Stimulated activated naive CD8-positive, alpha-beta T cell treated with anti-CD3 and anti-CD28 coated beads, Interleukin-15, Interleukin-2, amounts not matched to agents 100 U/mL and 50 U/mL, for 24 hours (primary cell): Measurements from ENCODE around the gene EMP1.

ENCODE experiments used
- ATAC-seq: fragments of 150-1000 bp; cut with Tn5 transposase; one replicate; pipeline ENCODE4 v1.10.0; 2021
- DNase-seq: peaks from one replicate; pipeline ENCODE4 v3.0.0; 2021

EMP1 gene

DNA sequence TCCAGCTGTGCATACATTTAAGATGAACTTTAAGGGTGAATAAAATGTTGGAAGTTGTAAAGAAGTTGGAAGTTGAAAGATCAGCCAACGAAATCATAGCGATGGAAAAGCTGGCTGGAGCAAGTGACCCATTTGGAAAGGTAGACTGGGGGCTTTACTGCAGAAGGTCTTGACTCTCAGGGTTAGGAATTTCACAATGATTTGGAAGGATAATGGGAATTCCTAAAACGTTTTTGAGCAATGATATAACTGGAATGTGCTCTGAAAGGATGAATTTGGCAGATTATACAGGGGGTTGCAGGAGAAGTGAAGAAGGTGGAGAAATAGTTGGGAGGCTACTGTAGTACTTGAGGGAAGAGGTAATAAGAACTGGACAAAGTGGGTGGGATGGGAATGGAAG is 27.4 kb downstream of the EMP1 start:
- ATAC-seq (no peak), DNase-seq (no peak)

DNA sequence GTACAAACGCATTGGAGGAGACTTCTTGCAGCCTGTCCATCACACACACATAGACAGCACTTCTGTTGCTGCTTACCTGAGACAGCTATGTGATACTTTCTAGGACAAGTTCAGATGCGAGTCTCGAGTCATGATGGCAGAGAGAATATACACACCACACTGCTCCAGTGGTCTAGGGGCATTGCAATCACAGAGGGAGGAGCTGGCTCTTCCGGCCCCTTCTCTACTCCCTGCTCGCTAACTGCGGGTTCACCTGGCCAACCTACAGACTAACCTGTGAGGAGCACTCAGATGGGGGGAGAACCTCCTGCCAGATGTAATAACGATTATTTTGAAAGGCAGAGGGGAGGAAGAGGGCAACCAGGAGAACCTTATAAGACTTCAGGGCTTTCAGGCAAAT is 30.7 kb downstream of the EMP1 start:
- ATAC-seq: no peak
- no peak for DNase-seq

DNA sequence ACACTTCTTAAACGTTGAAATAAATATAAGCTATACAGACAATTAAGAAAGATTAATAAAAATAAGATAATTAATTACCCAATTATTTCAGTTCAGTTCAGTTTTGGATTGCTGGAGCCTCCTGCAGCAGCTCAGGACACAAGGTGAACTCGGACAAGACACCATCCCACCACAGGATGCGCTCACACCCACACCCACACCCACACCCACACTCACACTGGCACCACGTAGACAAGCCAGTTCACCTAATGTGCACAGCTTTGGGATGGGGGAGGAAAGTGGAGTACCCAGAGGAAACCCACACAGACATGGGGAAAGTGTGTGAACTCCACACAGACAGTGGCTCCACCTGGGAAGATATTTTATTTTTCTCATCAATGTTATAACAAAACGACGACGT is 32.1 kb downstream of the EMP1 start:
- DNase-seq: no peak
- ATAC-seq: no peak

DNA sequence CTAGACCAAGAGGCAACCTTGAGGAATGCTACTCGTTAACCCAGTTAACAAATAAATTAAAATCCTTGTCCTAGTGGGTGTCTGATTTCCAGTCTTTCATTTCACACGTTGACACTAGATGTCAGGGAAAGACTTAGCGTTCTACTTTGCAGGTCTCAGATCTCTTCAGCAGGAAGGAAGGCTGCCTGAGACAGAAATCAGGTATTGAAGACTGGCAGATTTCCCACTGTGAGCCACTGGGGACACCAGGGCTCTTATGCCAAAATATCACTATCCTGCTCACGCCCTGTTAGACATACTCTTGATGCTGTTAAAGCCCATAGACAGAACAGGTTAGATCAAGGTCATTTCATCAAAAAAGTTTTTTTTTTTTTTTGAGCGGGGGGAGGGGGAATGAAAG is 33.0 kb downstream of the EMP1 start:
- DNase-seq (no peak), ATAC-seq (no peak)

DNA sequence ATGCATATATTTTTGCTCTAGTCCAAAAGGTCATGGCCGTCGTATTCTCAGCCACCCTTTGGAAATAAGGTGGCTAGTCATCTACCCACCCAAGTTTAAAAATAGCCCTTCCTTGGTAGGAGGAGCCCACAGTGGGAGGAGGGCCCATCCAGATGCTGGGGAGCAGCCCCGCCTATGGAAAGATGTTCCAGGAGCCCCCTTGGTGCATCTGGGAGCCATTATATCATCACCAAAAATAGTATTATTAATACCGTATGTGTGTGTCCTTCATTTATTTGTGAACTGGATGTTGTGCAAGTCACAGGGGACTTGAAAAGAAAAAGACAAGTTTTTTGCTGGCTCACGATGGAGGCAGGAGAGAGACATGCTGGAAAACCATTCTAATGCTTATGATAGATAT is 34.0 kb downstream of the EMP1 start:
- ATAC-seq: no peak
- DNase-seq: no peak

DNA sequence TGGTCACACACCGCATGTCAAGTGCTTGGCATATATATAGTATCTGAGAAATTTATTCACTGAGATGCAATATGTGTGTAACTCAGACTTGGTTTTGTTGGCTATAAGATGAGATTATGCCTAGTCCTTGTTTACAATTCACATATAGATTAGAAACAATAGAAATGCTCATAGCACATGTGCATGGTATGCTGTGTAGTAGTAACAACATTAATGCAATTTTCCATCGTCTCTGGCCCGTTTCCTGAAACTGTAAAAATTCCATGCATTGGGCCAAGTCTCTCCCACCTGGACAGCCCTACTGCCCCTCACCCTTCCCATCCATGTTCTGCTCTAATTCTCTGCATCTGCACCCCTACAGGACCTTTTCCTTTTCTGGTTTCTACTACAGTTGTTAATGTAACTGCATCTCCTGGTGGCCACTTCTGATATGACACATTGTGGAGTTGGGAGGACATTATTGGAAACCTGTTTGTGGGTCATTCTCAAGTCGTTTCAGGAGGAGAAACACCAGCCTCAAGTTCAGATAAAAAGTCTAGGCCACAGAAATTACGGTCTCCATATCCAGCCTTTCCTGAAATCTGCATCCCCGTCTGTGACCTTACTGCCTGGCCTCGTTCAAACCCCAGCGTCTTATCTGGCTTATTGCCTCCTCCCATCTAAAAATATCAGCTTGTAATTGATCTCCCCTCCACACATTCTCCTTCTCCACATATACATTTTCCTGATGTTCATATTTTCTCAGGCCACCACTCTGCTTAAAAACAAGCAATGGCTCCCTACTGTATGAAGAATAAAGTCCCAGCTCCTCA is 37.5 kb downstream of the EMP1 start:
- ATAC-seq: no peak
- peak; percentile 16 for DNase-seq

DNA sequence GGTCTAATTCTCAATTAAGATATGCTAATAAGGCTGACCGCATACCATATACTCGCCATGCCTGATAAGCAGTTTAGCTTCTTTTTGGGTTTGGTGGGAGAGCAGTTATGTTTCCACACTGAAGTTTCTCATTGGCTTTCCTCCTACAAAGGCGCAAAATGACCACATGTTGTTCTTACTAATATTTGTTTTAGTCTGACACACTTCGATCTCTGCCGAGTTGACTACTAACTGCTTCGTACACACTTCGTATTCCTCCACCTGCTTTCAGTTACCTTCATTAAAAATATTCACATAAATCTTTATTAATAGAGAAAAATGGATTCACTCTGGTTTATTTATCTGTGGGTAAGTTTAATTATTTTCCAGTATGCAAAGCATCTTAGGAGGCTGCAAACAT is 41.7 kb downstream of the EMP1 start:
- no peak for ATAC-seq
- DNase-seq: no peak

DNA sequence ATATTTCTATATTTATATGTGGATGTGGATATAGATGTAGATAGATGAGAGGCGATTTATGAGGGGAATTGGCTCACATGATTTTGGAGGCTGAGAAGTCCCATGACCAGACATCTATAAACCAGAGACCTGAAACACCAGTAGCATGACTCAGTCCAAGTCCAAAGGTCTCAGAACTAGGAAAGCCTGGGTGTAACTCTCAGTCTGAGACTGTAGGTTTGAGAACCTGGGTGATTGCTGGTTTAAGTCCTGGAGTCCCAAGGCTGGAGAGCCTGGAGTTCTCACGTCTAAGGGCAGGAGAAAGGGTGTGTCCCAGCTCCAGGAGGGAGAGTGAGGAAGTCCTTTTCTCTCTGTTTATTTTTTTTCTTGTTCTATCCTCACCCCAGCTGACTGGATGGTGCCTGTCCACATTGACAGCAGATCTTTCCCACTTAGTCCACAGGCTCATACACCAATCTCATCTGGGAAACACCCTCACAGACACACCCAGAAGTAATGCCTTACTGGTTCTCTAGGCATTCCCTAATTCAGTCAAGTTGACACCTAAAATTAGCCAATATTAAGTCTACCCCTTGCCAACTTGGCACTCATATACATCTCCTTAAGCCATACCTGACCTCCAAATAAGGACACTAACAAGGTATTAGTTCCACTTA is 45.4 kb downstream of the EMP1 start:
- ATAC-seq: no peak
- no peak for DNase-seq

DNA sequence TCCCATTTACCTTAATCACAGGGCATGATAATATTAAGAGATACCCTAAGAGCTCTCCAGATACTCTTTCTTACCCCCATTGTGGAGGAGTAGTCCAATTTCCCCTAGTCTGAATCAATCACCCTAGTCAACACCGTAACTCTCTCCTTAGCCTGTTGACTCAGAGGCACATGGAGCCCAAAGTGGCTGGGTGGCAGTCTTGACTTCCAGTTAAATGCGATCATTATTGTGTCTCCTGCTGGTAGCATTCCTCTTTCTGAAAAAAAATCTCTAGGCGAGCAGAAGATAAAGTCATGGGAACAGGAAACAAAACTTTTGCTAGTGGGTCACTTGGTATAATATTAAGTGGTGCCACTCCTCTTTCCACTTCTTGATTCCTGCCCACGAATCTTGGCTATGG is 46.4 kb downstream of the EMP1 start:
- ATAC-seq (no peak), DNase-seq (no peak)

DNA sequence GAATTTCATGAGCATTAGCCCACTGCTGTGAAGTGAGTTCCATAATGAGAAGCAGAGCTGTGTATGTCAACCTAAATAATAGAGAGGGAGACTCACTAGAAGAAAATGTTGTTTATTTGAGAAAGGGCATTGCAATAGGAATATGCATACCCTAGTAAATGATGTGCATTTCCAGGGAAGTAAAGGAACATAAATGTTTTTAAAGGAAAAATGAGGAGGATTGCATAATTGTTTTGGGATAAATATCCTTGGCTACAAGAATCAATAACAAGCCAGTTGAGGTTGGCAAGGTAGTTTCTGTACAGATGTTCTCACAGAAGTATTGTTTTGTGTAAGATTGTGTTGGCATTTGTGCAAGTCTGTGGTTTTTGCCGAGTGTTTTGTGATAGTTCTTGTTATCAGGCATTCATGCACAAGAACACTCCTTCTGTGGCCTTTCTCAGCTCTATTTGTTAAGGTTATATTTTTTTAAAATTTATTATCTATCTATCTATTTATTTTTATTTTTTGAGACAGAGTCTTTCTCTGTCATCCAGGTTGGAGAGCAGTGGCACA is 47.1 kb downstream of the EMP1 start:
- ATAC-seq (no peak), DNase-seq (no peak)

DNA sequence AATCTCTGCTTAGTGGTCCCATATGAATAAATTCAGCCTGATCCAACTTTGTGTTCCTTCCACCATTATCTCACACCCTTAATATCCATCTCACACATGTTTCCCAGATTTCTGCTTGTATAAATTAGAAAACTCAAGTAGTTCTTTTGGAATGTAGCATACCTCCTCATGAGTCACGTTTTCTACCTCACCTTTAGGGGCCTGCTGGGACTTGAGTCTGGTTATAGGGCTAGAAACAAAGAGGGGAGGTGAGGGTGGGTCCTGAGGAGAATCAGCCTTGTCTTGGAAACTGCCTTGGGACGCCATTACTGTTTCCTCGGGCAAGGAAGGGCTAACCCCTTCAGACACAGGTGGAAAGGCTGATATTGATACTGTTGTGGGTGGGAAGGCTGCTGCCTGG is 51.1 kb downstream of the EMP1 start:
- no peak for DNase-seq
- no peak for ATAC-seq

DNA sequence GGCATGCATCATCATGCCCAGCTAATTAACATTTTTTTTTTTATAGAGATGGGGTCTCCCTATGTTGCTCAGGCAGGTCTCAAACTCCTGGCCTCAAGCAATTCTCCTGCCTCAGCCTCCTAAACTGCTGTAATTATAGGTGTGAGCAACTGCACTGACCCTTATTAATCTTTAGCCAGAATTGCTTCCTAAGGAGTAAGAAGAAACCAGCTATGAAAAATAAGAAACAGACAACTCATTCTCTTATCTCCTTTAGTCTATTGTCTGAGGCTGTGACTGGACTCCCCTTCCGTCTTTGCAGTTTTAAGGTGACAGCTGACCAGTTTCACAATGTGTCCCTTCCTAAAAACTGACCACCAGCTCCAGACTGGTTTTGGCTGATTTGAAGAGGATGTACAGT is 52.4 kb downstream of the EMP1 start:
- no peak for ATAC-seq
- DNase-seq: no peak

DNA sequence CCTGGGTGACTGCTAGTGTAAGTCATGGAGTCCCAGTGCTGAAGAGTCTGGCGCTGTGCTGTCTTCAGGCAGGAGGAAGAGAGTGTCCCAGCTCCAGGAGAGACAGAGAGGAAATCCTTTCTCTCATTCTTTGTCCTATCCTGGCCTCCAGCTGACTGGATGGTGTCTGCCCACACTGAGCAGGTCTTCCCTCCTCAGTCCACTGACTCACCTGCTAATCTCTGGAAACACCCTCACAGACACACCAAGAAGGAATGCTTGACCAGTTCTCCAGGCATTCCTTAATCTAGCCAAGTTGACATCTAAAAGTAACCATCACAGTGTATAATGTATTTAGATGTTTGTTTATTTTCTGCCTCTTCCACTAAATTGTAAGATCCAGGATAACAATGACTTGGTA is 53.9 kb downstream of the EMP1 start:
- ATAC-seq (no peak), DNase-seq (no peak)

DNA sequence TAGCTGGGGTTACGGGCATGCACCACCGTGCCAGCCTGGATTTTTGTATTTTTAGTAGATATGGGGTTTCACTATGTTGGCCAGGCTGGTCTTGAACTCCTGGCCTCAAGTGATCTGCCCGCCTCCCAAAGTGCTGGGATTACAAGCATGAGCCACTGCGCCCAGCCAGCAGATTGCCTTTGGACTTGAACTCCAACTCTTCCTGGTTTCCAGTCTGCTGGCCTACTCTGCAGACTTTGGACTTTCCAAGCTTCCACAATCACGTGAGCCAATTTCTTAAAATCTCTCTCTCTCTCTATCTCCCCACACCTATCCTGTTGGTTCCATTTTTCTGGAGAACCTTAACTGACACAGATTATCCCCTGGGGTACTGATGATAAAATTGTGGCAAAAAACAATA is 55.0 kb downstream of the EMP1 start:
- DNase-seq (no peak), ATAC-seq (no peak)

DNA sequence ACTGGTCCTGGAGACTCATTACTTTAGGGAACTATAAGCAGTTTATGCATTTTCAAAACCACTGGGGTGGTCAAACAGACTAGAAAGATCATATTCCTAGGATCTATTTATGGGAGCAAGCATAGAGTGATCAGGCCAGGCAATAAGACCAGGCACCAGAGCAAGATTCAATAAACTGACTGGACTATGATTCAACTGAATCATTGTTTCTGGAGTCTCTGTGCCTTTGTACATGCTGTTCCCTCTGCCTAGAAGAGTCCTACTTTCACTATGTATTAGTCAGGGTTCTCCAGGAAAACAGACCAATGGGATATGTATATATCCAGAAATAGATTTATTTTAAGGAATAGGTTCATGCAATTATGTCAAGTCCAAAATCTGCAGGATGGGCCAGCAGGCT is 55.5 kb downstream of the EMP1 start:
- DNase-seq (no peak), ATAC-seq (no peak)

DNA sequence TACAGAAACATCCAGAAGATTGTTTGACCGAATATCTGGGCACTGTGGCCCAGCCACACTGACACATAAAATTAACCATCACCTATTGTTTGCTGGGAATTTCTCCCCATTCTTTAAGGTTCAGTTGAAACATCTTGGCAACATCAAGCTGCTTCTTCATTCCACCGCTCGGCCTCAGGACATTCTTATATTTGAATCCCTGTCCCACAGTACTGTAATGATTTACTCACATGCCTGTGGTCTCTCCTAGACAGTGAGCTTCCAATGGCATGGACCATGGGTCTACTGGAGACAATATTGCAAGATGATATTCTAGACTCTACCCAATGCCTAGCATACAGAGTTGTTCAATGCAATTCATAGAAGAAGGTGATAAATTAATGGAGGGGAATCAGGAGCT is 56.1 kb downstream of the EMP1 start:
- DNase-seq (no peak), ATAC-seq (no peak)

DNA sequence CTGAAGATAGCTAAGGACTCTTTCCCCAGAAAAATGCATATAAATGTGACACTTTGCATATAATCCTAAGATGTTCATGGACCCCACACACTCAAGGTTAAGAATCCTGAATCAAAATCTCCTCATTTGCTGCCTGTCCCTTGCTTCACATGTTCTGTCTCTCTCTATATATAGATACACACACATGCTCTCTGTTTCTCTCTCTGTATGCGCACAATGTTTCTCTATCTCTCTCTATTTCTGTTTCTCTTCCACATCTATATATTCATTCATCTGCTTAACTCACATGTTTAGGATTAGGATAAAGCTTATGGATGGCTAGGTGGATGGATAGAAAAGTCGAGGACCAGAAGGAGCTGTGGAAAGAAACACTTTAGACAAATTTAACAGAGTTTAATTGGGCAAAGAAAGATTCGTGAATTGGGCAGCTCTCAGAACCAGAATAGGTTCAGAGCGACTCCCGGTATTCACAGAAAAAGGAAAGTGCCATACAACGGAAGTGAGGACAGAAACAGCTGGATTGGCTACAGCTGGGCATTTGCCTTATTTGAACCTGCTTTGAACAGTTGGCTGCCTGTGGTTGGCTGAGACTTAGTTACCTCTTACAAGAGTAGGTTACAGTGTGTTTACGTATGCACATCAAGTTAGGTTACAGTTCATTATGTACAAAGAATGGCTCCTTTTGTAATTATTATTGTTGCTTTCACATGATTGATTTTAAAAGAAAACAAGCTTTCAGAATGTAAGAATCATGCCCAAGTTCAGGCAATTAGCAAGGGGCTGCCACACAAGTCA is 57.6 kb downstream of the EMP1 start:
- DNase-seq (no peak), ATAC-seq (no peak)

DNA sequence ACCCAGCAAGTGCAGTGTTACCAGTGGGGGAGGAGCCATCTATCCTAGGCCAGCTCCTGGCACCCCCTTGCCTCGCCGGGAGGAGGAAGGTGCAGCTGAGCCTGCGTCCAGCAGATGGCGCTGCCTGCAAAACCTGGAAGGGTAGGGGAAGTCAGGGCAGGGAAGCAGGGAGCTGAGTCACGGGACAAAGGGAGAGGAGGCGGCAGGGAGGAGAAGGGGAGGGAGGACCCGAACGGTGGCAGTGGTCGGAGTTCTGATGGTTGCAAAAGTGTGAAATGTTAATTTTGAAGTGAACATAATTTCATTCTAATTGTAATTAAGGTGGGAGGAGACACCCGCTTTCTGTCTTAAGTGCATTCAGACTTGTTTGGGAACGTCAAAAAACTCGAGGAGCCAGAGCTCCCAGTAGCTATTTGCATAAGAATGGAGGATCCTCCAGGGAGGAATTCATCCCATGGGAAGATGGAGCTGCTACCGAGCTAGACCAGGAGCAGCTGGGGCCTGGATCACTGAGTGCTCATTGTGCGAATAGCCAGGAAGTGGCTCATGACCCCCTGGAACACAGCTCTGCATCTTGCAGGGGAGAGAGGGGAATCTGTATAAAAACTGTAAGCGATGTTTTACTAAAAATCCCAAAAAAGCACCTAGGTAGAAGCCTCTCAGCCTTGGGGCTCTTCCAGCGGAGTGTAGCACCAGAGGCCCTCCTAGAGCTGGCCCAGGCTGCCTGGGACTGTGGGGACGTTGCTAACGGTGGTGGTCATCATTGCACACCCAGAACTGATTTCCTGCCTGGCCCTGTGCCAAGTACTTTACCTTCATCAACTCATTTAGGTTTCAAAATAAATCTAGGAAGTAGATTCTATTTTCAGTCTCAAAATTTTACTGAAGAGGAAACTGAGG is 59.5 kb downstream of the EMP1 start:
- peak; percentile 98 for ATAC-seq
- peak; percentile 90 for DNase-seq

DNA sequence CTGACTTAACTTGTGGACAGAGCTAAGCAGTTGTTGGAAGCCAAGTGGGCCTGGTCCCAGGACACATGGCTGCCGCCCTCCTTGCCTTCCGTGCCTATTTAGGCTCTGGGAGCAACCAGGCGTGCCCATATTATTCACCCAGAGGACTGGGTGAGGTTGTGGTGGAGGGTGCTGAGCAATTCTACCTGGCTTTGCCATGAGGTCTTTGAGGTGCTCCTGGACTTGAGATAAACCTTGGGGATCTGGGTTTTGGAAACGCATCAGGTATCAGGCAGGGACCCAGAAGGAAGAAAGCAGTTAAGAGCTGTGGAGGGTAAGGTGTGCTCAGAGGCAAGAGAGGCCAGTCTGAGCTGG is 60.1 kb downstream of the EMP1 start:
- no peak for ATAC-seq
- DNase-seq: no peak

DNA sequence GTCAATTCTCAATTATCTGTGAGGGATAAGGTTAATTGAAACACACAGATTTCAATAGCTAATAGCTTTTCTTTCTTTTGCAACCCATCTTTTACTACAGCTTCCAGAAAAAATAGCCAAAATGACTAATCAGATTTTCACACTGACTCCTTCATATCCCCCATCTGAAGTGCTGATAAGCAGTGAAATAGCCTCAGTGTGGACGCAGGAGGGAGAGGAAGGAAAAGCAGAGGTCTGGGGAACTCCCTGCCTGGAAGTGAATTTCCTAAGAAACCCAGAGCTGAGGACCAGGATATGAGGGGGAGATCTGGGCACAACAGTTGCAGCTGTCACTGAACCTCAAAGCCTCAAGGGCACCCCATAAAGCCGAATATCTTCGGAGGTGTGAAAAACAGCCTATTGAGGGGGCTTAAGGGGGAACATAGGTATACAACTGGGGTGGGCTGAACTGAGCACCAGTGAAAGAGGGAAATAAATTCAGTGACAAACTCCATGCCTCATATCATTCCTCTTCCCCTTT is 60.9 kb downstream of the EMP1 start:
- DNase-seq (no peak), ATAC-seq (no peak)

DNA sequence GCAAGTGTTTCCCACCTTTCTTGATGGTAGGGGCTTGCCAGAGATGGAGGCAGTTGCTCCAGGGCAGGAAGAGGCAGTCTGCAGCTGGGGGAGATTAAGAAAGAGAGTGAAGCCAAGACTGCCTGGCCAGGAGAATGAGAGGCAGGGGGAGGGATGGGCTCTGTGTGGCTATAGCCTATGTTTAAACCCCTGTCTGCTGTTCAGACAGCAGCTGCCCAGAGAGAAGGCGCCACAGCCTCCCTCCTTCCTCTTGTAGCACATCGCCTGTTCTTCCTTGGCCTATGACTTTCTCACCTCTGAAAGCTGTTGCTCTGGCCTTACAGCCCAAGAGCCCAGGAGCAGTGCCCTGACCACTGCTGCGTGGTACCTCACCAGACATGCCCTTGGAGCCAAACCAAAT is 61.7 kb downstream of the EMP1 start:
- ATAC-seq (no peak), DNase-seq (no peak)

DNA sequence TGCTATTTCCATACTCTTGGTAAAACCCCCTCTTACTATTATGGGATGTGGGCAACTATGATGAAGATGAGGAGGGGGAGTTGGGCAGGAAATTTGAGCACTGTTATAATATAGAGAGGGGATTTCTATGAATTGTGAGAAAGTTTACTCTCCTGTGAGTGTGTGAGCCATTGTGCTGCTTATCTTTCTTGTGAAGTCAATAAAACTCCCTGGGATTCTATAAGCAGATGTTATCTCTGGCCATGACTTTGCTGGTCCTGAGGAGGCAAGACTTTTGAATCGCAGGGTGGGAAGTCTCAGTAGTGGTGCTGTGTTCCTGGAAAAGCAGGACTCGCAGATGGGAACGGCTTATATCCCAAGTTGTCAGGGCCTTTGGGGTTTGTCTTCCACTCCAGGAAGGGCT is 62.2 kb downstream of the EMP1 start:
- ATAC-seq (no peak), DNase-seq (no peak)
